Activated B cell treated with CpG ODN at 0.5 μM for 24 hours (primary cell): ENCODE measurements around the gene KLF18. TPM values are rescaled to one million over a fixed set of nuclear protein-coding genes. Genes with fewer than 3 reads are reported as not detected.

Source experiments
- ATAC-seq: fragments of 200-7000 bp; cut with Tn5 transposase; one replicate; pipeline ENCODE4 v1.10.0; 2021; ENCODE audit warnings: low read depth, mild to moderate bottlenecking, moderate library complexity
- CTCF ChIA-PET: fragments of 350-600 bp; sonication (Branson Sonifier 250); formaldehyde crosslinking; loops from one replicate; lab custom pipeline; 2021; ENCODE audit warnings: antibody characterized with exemption; lab: Charles Lee
- POLR2A ChIA-PET: fragments of 350-600 bp; sonication (Branson Sonifier 250); formaldehyde crosslinking; loops from one replicate; lab custom pipeline; 2021; ENCODE audit warnings: antibody characterized with exemption; lab: Charles Lee
- DNase-seq: peaks from one replicate; pipeline ENCODE4 v3.0.0; 2022
- H3K27ac Mint-ChIP-seq: one replicate; pipeline ENCODE4 v1.8.0; 2020; ENCODE audit warnings: mixed read lengths
- H3K27me3 Mint-ChIP-seq: one replicate; pipeline ENCODE4 v1.8.0; 2021; ENCODE audit warnings: mixed read lengths
- H3K36me3 Mint-ChIP-seq: one replicate; pipeline ENCODE4 v1.8.0; 2021; ENCODE audit warnings: low read depth, mixed read lengths
- H3K4me1 Mint-ChIP-seq: one replicate; pipeline ENCODE4 v1.8.0; 2021; ENCODE audit warnings: mixed read lengths
- H3K4me3 Mint-ChIP-seq: one replicate; pipeline ENCODE4 v1.8.0; 2020; ENCODE audit warnings: mild to moderate bottlenecking, mixed read lengths
- H3K9me3 Mint-ChIP-seq: one replicate; pipeline ENCODE4 v1.8.0; 2020; ENCODE audit warnings: mixed read lengths
- intact Hi-C: fragments of 100-400 bp; cut with micrococcal nuclease; formaldehyde crosslinking; loops from one replicate; pipeline ENCODE4 v1.15.1; 2024
- total RNA-seq: library from RNA; stranded (reverse); gene quantifications from 2 replicates; pipeline ENCODE4 v1.2.3, GENCODE V29; 2022
- TF ChIP-seq, protein P1 (sequence below): fragments of 200-600 bp; IDR thresholded peaks from one replicate; pipeline ENCODE4 v1.8.0; 2022; ENCODE audit warnings: antibody characterized with exemption, mild to moderate bottlenecking

The KLF18 gene
- total RNA-seq, 1 donor from 2014 or later = not detected

- no peaks in the 10 kb centered on the region for H3K9me3 Mint-ChIP-seq
- intact Hi-C loops = no loop called here
- H3K27ac Mint-ChIP-seq = no peak overlapping the region
- TF ChIP-seq, protein P1, sequence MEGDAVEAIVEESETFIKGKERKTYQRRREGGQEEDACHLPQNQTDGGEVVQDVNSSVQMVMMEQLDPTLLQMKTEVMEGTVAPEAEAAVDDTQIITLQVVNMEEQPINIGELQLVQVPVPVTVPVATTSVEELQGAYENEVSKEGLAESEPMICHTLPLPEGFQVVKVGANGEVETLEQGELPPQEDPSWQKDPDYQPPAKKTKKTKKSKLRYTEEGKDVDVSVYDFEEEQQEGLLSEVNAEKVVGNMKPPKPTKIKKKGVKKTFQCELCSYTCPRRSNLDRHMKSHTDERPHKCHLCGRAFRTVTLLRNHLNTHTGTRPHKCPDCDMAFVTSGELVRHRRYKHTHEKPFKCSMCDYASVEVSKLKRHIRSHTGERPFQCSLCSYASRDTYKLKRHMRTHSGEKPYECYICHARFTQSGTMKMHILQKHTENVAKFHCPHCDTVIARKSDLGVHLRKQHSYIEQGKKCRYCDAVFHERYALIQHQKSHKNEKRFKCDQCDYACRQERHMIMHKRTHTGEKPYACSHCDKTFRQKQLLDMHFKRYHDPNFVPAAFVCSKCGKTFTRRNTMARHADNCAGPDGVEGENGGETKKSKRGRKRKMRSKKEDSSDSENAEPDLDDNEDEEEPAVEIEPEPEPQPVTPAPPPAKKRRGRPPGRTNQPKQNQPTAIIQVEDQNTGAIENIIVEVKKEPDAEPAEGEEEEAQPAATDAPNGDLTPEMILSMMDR = no peak
- no peaks in the 10 kb centered on the region for H3K4me1 Mint-ChIP-seq
- DNase-seq (no peak), ATAC-seq (no peak)
- peaks cover 5% of the 10 kb centered on the region for H3K27me3 Mint-ChIP-seq
- POLR2A ChIA-PET = no interaction called here
- no peak overlapping the region for H3K4me3 Mint-ChIP-seq
- CTCF ChIA-PET = no interaction called here
- no peaks in the 10 kb centered on the region for H3K36me3 Mint-ChIP-seq
Observed at GRCh38 chr1:44094047-44094446, 47.4 kb downstream of the KLF18 start.

DNA sequence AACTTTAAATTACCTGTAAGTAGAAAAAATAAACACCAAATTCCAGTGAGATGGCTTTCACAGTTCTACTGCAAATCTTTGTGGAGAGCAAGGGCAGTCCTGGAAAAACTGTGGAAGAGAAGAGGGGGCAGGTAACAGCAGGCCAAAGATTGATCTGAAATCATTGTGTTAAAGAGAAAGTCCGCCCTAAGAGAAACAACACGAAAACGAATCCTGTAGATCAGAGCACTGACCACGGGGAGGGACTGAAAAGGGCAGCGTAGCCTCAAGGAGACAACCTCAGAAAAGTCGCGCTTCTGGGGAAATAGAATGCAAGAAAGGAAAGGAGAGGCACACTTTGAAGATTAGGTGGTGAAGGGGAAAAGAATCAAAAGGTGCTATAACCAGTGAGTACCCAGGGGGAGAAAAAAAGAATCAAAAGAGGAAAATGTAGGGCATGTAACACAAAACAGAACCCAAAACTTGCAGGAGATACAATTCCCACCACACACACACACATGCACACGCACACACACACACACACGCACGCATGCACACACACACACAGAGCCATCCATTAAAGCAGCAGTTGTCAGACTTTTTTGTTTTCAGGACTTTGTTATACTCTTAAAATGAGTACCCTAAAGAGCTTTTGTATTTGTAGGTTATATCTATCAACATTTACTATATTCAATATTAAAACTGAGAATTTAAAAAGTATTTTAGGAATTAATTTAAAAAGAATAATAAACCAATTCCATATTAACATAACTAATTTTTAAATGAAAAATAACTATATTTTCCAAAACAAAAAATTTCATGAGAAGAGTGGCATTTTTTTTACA, 50.8 kb downstream of the KLF18 start:
- ChIA-PET CTCF (no interaction called here), POLR2A (no interaction called here)
- no peak for ATAC-seq
- intact Hi-C loops = no loop called here
- no peaks in the 10 kb centered on the region for H3K36me3 Mint-ChIP-seq
- no peaks in the 10 kb centered on the region for H3K4me1 Mint-ChIP-seq
- H3K27ac Mint-ChIP-seq = no peak overlapping the region
- no peaks in the 10 kb centered on the region for H3K9me3 Mint-ChIP-seq
- H3K4me3 Mint-ChIP-seq = no peak overlapping the region
- no peak for DNase-seq
- H3K27me3 Mint-ChIP-seq = peaks cover 12% of the 10 kb centered on the region
- TF ChIP-seq, protein P1 = no peak

- Mint-ChIP-seq H3K4me3 (no peak overlapping the region), H3K4me1 (no peaks in the 10 kb centered on the region), H3K36me3 (no peaks in the 10 kb centered on the region), H3K9me3 (no peaks in the 10 kb centered on the region), H3K27me3 (peaks cover 12% of the 10 kb centered on the region), H3K27ac (no peak overlapping the region)
- CTCF ChIA-PET = no interaction called here
- TF ChIP-seq, protein P1 = no peak
- DNase-seq (no peak), ATAC-seq (no peak)
- POLR2A ChIA-PET = no interaction called here
- intact Hi-C loops = no loop called here
Observed at GRCh38 chr1:44089371-44090048, 51.9 kb downstream of the KLF18 start.

Other genes starting within 250 kb of the KLF18 start
- gene ARTN, start 207.8 kb downstream of the KLF18 start, total RNA-seq = 0.20 TPM in 1 of 2 replicates, not detected in the other
- gene IPO13, start 194.7 kb downstream of the KLF18 start, total RNA-seq = 18.0 and 24.8 TPM in 2 replicates
- 47.3 and 51.6 TPM in 2 replicates for gene DPH2, start 171.6 kb downstream of the KLF18 start, total RNA-seq
- gene ATP6V0B, start 166.7 kb downstream of the KLF18 start, total RNA-seq = 75.5 and 80.9 TPM in 2 replicates
- gene B4GALT2, start 162.4 kb downstream of the KLF18 start, total RNA-seq = 8.1 and 8.3 TPM in 2 replicates
- gene CCDC24, start 150.0 kb downstream of the KLF18 start, total RNA-seq = 8.1 and 15.1 TPM in 2 replicates
- gene SLC6A9, start 110.2 kb downstream of the KLF18 start, total RNA-seq = 10.3 and 10.4 TPM in 2 replicates
- gene KLF17, start 22.8 kb downstream of the KLF18 start, total RNA-seq = not detected in 2 replicates
- 59.6 and 64.7 TPM in 2 replicates for gene DMAP1, start 71.8 kb upstream of the KLF18 start, total RNA-seq
- 36.2 and 37.9 TPM in 2 replicates for gene ERI3, start 213.6 kb upstream of the KLF18 start, total RNA-seq